Mesodermal cell (in vitro differentiated cells): Measurements from ENCODE around the gene ZSCAN2.

Source experiments
- H3K27ac ChIP-seq: 2 replicates; pipeline ENCODE4 v1.7.0; 2013; ENCODE audit warnings: mild to moderate bottlenecking, low read depth, low read length, moderate library complexity; ENCODE audit not compliant: severe bottlenecking
- H3K36me3 ChIP-seq: 2 replicates; pipeline ENCODE4 v1.7.1; 2013; ENCODE audit warnings: mild to moderate bottlenecking, low read length, moderate library complexity; ENCODE audit not compliant: control insufficient read depth, insufficient read depth
- H3K4me1 ChIP-seq: one replicate; pipeline ENCODE4 v1.7.1; 2013; ENCODE audit warnings: mild to moderate bottlenecking, low read length; ENCODE audit not compliant: insufficient read depth, control insufficient read depth, poor library complexity, severe bottlenecking
- H3K4me3 ChIP-seq: 2 replicates; pipeline ENCODE4 v1.7.0; 2013; ENCODE audit warnings: low read length, control low read depth, mild to moderate bottlenecking; ENCODE audit not compliant: insufficient read depth, poor library complexity, severe bottlenecking; ENCODE audit errors: extremely low read depth
- H3K9me3 ChIP-seq: 2 replicates; pipeline ENCODE4 v1.7.1; 2013; ENCODE audit warnings: mild to moderate bottlenecking, low read length, moderate library complexity; ENCODE audit not compliant: control insufficient read depth
- WGBS, 2 experiments: methylation state at CpG; one replicate each; pipeline ENCODE4 v1.1.5; 2013; ENCODE audit warnings: missing lambda C conversion rate in 2 of 2; ENCODE audit not compliant: insufficient coverage in 2 of 2; 5-methylcytosine and 5-hydroxymethylcytosine counted together

Gene ZSCAN2

GRCh38 chr15:84609818-84610525, 9.2 kb downstream of the ZSCAN2 start:
- H3K4me1 ChIP-seq = peaks cover under 1% of the 10 kb centered on the region
- H3K27ac ChIP-seq = no peak overlapping the region
- H3K36me3 ChIP-seq = peaks cover 77% of the 10 kb centered on the region
- 94 to 99% methylated on average over 10 to 11 of the region's 11 CpGs for WGBS, 2 experiments
- no peak overlapping the region for H3K4me3 ChIP-seq
- H3K9me3 ChIP-seq = no peaks in the 10 kb centered on the region

- WGBS, 2 experiments = 100% methylated on average over 1 to 4 of the region's 7 CpGs
- H3K4me1 ChIP-seq = no peaks in the 10 kb centered on the region
- no peak overlapping the region for H3K27ac ChIP-seq
- no peaks in the 10 kb centered on the region for H3K9me3 ChIP-seq
- H3K36me3 ChIP-seq = peaks cover 71% of the 10 kb centered on the region
- no peak overlapping the region for H3K4me3 ChIP-seq
Measured at GRCh38 chr15:84611631-84612030, 10.8 kb downstream of the ZSCAN2 start.

GRCh38 chr15:84616235-84616634, 15.4 kb downstream of the ZSCAN2 start:
- Histone ChIP-seq H3K27ac (no peak overlapping the region), H3K4me1 (no peaks in the 10 kb centered on the region), H3K9me3 (peaks cover 24% of the 10 kb centered on the region), H3K4me3 (no peak overlapping the region), H3K36me3 (peaks cover 68% of the 10 kb centered on the region)
- 93 to 96% methylated on average over 2 to 3 of the region's 3 CpGs for WGBS, 2 experiments

GRCh38 chr15:84620626-84621025, 19.8 kb downstream of the ZSCAN2 start:
- no peak overlapping the region for H3K27ac ChIP-seq
- 95 to 100% methylated on average over 5 to 6 of the region's 8 CpGs for WGBS, 2 experiments
- H3K9me3 ChIP-seq = peaks cover 39% of the 10 kb centered on the region
- H3K36me3 ChIP-seq = peaks cover 71% of the 10 kb centered on the region
- no peak overlapping the region for H3K4me3 ChIP-seq
- no peaks in the 10 kb centered on the region for H3K4me1 ChIP-seq

GRCh38 chr15:84621358-84621979, 20.7 kb downstream of the ZSCAN2 start:
- Histone ChIP-seq H3K27ac (no peak overlapping the region), H3K4me3 (no peak overlapping the region), H3K9me3 (peaks cover 39% of the 10 kb centered on the region), H3K36me3 (peaks cover 65% of the 10 kb centered on the region), H3K4me1 (no peaks in the 10 kb centered on the region)
- 97 to 100% methylated on average over 10 to 14 of the region's 17 CpGs for WGBS, 2 experiments

- H3K4me1 ChIP-seq = no peaks in the 10 kb centered on the region
- H3K36me3 ChIP-seq = peaks cover 44% of the 10 kb centered on the region
- no peak overlapping the region for H3K27ac ChIP-seq
- no peak overlapping the region for H3K4me3 ChIP-seq
- peaks cover 32% of the 10 kb centered on the region for H3K9me3 ChIP-seq
- 98% methylated on average over 5 to 6 of the region's 7 CpGs for whole genome bisulfite sequencing, 2 experiments
Measured at GRCh38 chr15:84624359-84624758, 23.6 kb downstream of the ZSCAN2 start.

- WGBS, 2 experiments = 86 to 100% methylated on average over 1 of the region's 2 CpGs
- H3K36me3 ChIP-seq = peaks cover 36% of the 10 kb centered on the region
- H3K4me3 ChIP-seq = no peak overlapping the region
- no peak overlapping the region for H3K27ac ChIP-seq
- no peaks in the 10 kb centered on the region for H3K4me1 ChIP-seq
- H3K9me3 ChIP-seq = peaks cover 25% of the 10 kb centered on the region
Measured at GRCh38 chr15:84625123-84625522, 24.3 kb downstream of the ZSCAN2 start.

- Histone ChIP-seq H3K4me3 (no peak overlapping the region), H3K36me3 (no peaks in the 10 kb centered on the region), H3K4me1 (no peaks in the 10 kb centered on the region), H3K27ac (no peak overlapping the region), H3K9me3 (no peaks in the 10 kb centered on the region)
- WGBS, 2 experiments = 96 to 97% methylated on average over 4 of the region's 9 CpGs
Measured at GRCh38 chr15:84629033-84629432, 28.2 kb downstream of the ZSCAN2 start.

- WGBS, 2 experiments = 81 to 98% methylated on average over 4 to 6 of the region's 7 CpGs
- no peak overlapping the region for H3K27ac ChIP-seq
Measured at GRCh38 chr15:84631706-84632272, 31.0 kb downstream of the ZSCAN2 start.

GRCh38 chr15:84633311-84634227, 32.8 kb downstream of the ZSCAN2 start:
- Histone ChIP-seq H3K27ac (no peak overlapping the region), H3K4me1 (no peaks in the 10 kb centered on the region), H3K4me3 (peak overlapping the region; percentile 55), H3K36me3 (peaks cover 23% of the 10 kb centered on the region), H3K9me3 (no peaks in the 10 kb centered on the region)
- 1 to 2% methylated on average over 90 to 91 of the region's 105 CpGs for WGBS, 2 experiments

More at GRCh38 chr15:84631706-84632272, 31.0 kb downstream of the ZSCAN2 start:
- Histone ChIP-seq H3K36me3 (peaks cover 11% of the 10 kb centered on the region), H3K9me3 (no peaks in the 10 kb centered on the region), H3K4me1 (no peaks in the 10 kb centered on the region), H3K4me3 (peak overlapping the region; percentile 62)
